ENCODE measurements around the gene HSD17B14. TPM values are rescaled to one million over a fixed set of nuclear protein-coding genes. Genes with fewer than 3 reads are reported as not detected.

HSD17B14 gene
- total and polyA plus RNA-seq, 2 of the 8 experiments (the other 6 are each of a cell fraction or from before 2014, with no cell fraction given): 8.4 to 25.5 TPM

DNA sequence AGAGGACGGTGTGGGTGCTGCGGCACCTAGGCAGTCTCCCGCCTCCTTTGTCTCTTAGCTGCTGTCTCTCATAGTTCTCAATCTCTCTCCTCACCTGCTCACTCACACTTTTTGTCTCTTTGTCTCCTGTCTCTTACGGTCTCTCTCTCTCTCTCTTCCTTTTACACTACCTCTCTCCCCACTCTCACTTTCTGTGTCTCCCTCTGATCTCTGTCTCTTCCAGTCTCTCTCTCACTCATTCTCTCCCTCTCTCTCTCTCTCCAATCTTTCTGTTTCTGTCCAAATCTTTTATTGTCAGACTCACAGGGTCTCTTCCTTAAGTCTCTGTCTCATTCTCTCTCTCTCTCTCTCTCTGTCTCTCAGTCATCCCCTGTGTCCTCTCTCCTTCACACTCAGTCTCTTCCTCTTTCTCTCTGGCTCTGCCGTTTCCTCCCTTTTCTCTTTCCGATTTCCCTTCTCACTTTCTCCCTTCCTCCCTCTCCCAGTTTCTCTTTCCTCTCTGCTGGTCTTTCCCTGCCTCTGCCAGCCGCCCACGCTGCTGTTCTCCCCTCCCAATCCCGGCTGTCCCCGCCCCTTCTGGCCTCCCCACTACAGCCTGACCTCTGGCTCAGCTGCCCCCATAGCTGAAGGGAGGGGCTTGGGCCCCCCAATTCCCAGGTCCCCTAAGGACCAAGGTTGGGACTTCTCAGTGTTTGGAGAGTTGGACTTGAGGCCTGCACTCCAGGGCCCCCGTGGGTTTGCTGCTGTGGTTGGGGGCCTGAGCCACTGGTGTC lies 32.0 kb upstream of the HSD17B14 start, which contains the start of gene PLEKHA4:
Gene PLEKHA4, minus strand, starts transcription at position 504 of the 773 bp plus-strand sequence. CDS start 997 bp downstream, outside the sequence.
- H3K23ac ChIP-seq (ENCODE audit: insufficient read length): no peak within 1 kb of the TSS
- H4K20me1 ChIP-seq (replicated peaks in 1 of 2; ENCODE audit: control insufficient read depth in 1 of 2, insufficient read depth in 2 of 2, low read length in 2 of 2): peaks cover 0 to 3% of the 10 kb centered on the region in 2 experiments
- no peaks in the 10 kb centered on the region for H3K79me1 ChIP-seq (ENCODE audit: low read depth, low read length)
- peak within 1 kb of the TSS; percentile 83 for H3K18ac ChIP-seq (ENCODE audit: extremely low read depth, low read length)
- peak within 1 kb of the TSS; percentile 4 to 46 (median 22); a peak in 4 of 8 replicates for H3K4me3 ChIP-seq (ENCODE audit: extremely low read depth in 1 of 4, insufficient read depth in 2 of 4, low read depth in 3 of 4, low read length in 4 of 4)
- no peaks in the 10 kb centered on the region; a peak in 1 of 8 replicates for H3K36me3 ChIP-seq (ENCODE audit: control insufficient read depth in 2 of 4, insufficient read depth in 4 of 4, low read length in 3 of 4)
- peak in 1 of 2 experiments; percentile 58 for DNase-seq (ENCODE audit: low read depth in 1 of 2, low spot score in 2 of 2)
- H3K9me3 ChIP-seq (ENCODE audit: insufficient read depth in 2 of 2, low read depth in 1 of 2, low read length in 1 of 2): no peaks in the 10 kb centered on the region
- peaks cover 3 to 10% of the 10 kb centered on the region in 2 experiments; a peak in 3 of 4 replicates for H3K79me2 ChIP-seq (ENCODE audit: control insufficient read depth in 1 of 2, insufficient read depth in 2 of 2, low read length in 2 of 2)
- peak within 1 kb of the TSS; percentile 78 for H3K4ac ChIP-seq (replicated peaks; ENCODE audit: insufficient read length, low read depth, low read length)
- peak within 1 kb of the TSS; percentile 50 to 88 for H3K4me2 ChIP-seq (ENCODE audit: insufficient read depth in 1 of 2, low read depth in 2 of 2, low read length in 2 of 2)
- H2AK5ac ChIP-seq (ENCODE audit: low read depth, low read length): peak within 1 kb of the TSS; percentile 72; the same call in 1 of the 2 replicates
- H3K27me3 ChIP-seq (replicated peaks in 1 of 4; ENCODE audit: control insufficient read depth in 3 of 4, extremely low read depth in 1 of 4, insufficient read depth in 3 of 4, low read length in 3 of 4): no peaks in the 10 kb centered on the region
- H2BK5ac ChIP-seq (ENCODE audit: low read depth, low read length): peak within 1 kb of the TSS; percentile 78; the same call in 1 of the 2 replicates
- no peak within 1 kb of the TSS for H3K27ac ChIP-seq (ENCODE audit: low read depth, low read length)
- H3K23me2 ChIP-seq (ENCODE audit: low read depth, low read length): peaks cover 9% of the 10 kb centered on the region
- no peak for FAIRE-seq
- ChIA-PET CTCF (ENCODE audit: partially characterized antibody) (interaction anchor here (0.8 to 2.9 kb wide), 8 partner anchors 21 to 102 kb away, joined by 3 to 9 read pairs (median 4); no protein-coding TSS in a partner anchor), POLR2A (ENCODE audit: partially characterized antibody) (interaction anchor here (0.6 to 2.6 kb wide), 10 partner anchors 8 to 97 kb away, joined by 3 to 12 read pairs (median 6); partner anchors contain the start of genes FTL and NUCB1)
- H4K91ac ChIP-seq (replicated peaks; ENCODE audit: insufficient read length, low read length): peak within 1 kb of the TSS; percentile 84
- peak within 1 kb of the TSS; percentile 97 for H2BK12ac ChIP-seq (ENCODE audit: low read depth, low read length)
- TF ChIP-seq CTBP2 (IDR thresholded peaks at IDR 0.05; ENCODE audit: borderline replicate concordance, insufficient read depth, insufficient read length, low read length) (no peak), EGR1 (IDR thresholded peaks at IDR 0.05; ENCODE audit: borderline replicate concordance, low read depth, low read length) (peak; percentile 87), NANOG (IDR thresholded peaks at IDR 0.05; ENCODE audit: insufficient read depth, low read depth, low read length, poor library complexity, severe bottlenecking) (no peak), JUN (IDR thresholded peaks at IDR 0.05; ENCODE audit: low read depth, low read length) (no peak), CEBPB (IDR thresholded peaks at IDR 0.05; ENCODE audit: low read depth, low read length) (no peak)
- TF ChIP-seq, protein P1, sequence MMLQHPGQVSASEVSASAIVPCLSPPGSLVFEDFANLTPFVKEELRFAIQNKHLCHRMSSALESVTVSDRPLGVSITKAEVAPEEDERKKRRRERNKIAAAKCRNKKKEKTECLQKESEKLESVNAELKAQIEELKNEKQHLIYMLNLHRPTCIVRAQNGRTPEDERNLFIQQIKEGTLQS (IDR thresholded peaks at IDR 0.05; ENCODE audit: insufficient read depth, low read depth, low read length): no peak
- H2BK20ac ChIP-seq (ENCODE audit: low read length): peak within 1 kb of the TSS; percentile 90; the same call in 1 of the 2 replicates
- H4K8ac ChIP-seq (ENCODE audit: extremely low read depth, insufficient read depth, low read length): peak within 1 kb of the TSS; percentile 79
- H3K14ac ChIP-seq (ENCODE audit: insufficient read length): no peak within 1 kb of the TSS
- peaks cover 1 to 18% (median 13%) of the 10 kb centered on the region in 4 experiments for H3K4me1 ChIP-seq (replicated peaks in 1 of 4; ENCODE audit: control insufficient read depth in 3 of 4, insufficient read depth in 4 of 4, low read length in 3 of 4)
- no peak within 1 kb of the TSS for H3K56ac ChIP-seq (replicated peaks; ENCODE audit: insufficient read length, low read depth, low read length)
- peak within 1 kb of the TSS; percentile 47 for H2BK120ac ChIP-seq (replicated peaks; ENCODE audit: low read depth, low read length)
- H3K9ac ChIP-seq (replicated peaks in 1 of 4; ENCODE audit: extremely low read depth in 1 of 4, low read depth in 3 of 4, low read length in 3 of 4): peak within 1 kb of the TSS in 3 of 4 experiments; percentile 14 to 25 (median 24); a peak in 5 of 7 replicates
- H2AFZ ChIP-seq (ENCODE audit: low read length): peak within 1 kb of the TSS; percentile 81; the same call in 1 of the 2 replicates
- 42% methylated on average over 7 of the region's 11 CpGs; no CpG with 5 or more reads in 1 of the 2 experiments for whole genome bisulfite sequencing, 2 experiments (ENCODE audit: extremely low coverage in 1 of 2, insufficient coverage in 1 of 2, insufficient read length in 1 of 2, insufficient replicate concordance in 2 of 2, low coverage in 1 of 2, low lambda C conversion rate in 2 of 2, missing lambda C conversion rate in 1 of 2)
- peak within 1 kb of the TSS; percentile 75 for H4K5ac ChIP-seq (ENCODE audit: insufficient read length, low read depth, low read length)
- peak within 1 kb of the TSS; percentile 72 for H2BK15ac ChIP-seq (ENCODE audit: low read length)

Measured in H1 (cell line).